Progenitor cell of endocrine pancreas (in vitro differentiated cells): ENCODE measurements around the gene KIF3C. TPM values are rescaled to one million over a fixed set of nuclear protein-coding genes. Genes with fewer than 3 reads are reported as not detected.

Experiments used
- DNase-seq: peaks from one replicate; pipeline ENCODE4 v3.0.0; 2021; ENCODE audit warnings: low spot score; ENCODE audit not compliant: unreplicated experiment
- H3K27ac Mint-ChIP-seq: 2 replicates; pipeline ENCODE4 v1.8.0; 2021; ENCODE audit warnings: mild to moderate bottlenecking, moderate library complexity, mixed read lengths
- H3K27me3 Mint-ChIP-seq: 2 replicates; pipeline ENCODE4 v1.8.0; 2021; ENCODE audit warnings: mixed read lengths
- H3K36me3 Mint-ChIP-seq: 2 replicates; pipeline ENCODE4 v1.8.0; 2022; ENCODE audit warnings: mixed read lengths; ENCODE audit not compliant: insufficient read depth
- H3K4me1 Mint-ChIP-seq: 2 replicates; pipeline ENCODE4 v1.8.0; 2021; ENCODE audit warnings: low read depth, mixed read lengths
- H3K4me3 Mint-ChIP-seq: 2 replicates; pipeline ENCODE4 v1.8.0; 2021; ENCODE audit warnings: low read depth, mild to moderate bottlenecking, moderate library complexity, mixed read lengths
- H3K9me3 Mint-ChIP-seq: 2 replicates; pipeline ENCODE4 v1.8.0; 2021; ENCODE audit warnings: low read depth, mixed read lengths
- CTCF ChIP-seq: fragments of 200-600 bp; sonication (generic); IDR thresholded peaks from one replicate; pipeline ENCODE4 v1.5.0; 2021; ENCODE audit warnings: antibody characterized with exemption, mild to moderate bottlenecking; ENCODE audit not compliant: unreplicated experiment
- total RNA-seq: library from RNA; stranded (reverse); gene quantifications from 2 replicates; pipeline ENCODE4 v1.2.1, GENCODE V29; 2021

The KIF3C gene
- total RNA-seq, 1 donor from 2014 or later = 42.3 TPM

GRCh38 chr2:25980951-25981350 is 1.3 kb downstream of the KIF3C start:
- Mint-ChIP-seq H3K27ac (peak overlapping the region; percentile 64), H3K9me3 (no peaks in the 10 kb centered on the region), H3K4me3 (peak overlapping the region; percentile 88), H3K4me1 (peaks cover 39% of the 10 kb centered on the region), H3K36me3 (peaks cover 6% of the 10 kb centered on the region), H3K27me3 (no peaks in the 10 kb centered on the region)
- no peak for TF ChIP-seq CTCF
- no peak for DNase-seq

GRCh38 chr2:25980076-25980887 is 2.0 kb downstream of the KIF3C start:
- TF ChIP-seq CTCF = no peak
- Mint-ChIP-seq H3K4me3 (peak overlapping the region; percentile 9), H3K27ac (no peak overlapping the region), H3K27me3 (no peaks in the 10 kb centered on the region), H3K4me1 (peaks cover 39% of the 10 kb centered on the region), H3K36me3 (peaks cover 7% of the 10 kb centered on the region), H3K9me3 (no peaks in the 10 kb centered on the region)
- DNase-seq = no peak

- DNase-seq = no peak
- H3K9me3 Mint-ChIP-seq = no peaks in the 10 kb centered on the region
- H3K27ac Mint-ChIP-seq = peak overlapping the region; percentile 18
- H3K36me3 Mint-ChIP-seq = peaks cover 9% of the 10 kb centered on the region
- peaks cover 39% of the 10 kb centered on the region for H3K4me1 Mint-ChIP-seq
- H3K4me3 Mint-ChIP-seq = peak overlapping the region; percentile 6
- H3K27me3 Mint-ChIP-seq = no peaks in the 10 kb centered on the region
- no peak for TF ChIP-seq CTCF
These were observed 3.3 kb downstream of the KIF3C start for GRCh38 chr2:25979001-25979400.

- H3K27ac Mint-ChIP-seq = no peak overlapping the region
- H3K4me1 Mint-ChIP-seq = peaks cover 36% of the 10 kb centered on the region
- DNase-seq = no peak
- no peaks in the 10 kb centered on the region for H3K27me3 Mint-ChIP-seq
- no peak for TF ChIP-seq CTCF
- no peak overlapping the region for H3K4me3 Mint-ChIP-seq
- no peaks in the 10 kb centered on the region for H3K9me3 Mint-ChIP-seq
- H3K36me3 Mint-ChIP-seq = peaks cover 9% of the 10 kb centered on the region
These were observed 4.5 kb downstream of the KIF3C start for GRCh38 chr2:25977768-25978167.

- H3K4me3 Mint-ChIP-seq = peak overlapping the region; percentile 1
- H3K27ac Mint-ChIP-seq = no peak overlapping the region
- H3K27me3 Mint-ChIP-seq = no peaks in the 10 kb centered on the region
- no peaks in the 10 kb centered on the region for H3K9me3 Mint-ChIP-seq
- H3K4me1 Mint-ChIP-seq = peaks cover 36% of the 10 kb centered on the region
- no peak for TF ChIP-seq CTCF
- H3K36me3 Mint-ChIP-seq = peaks cover 13% of the 10 kb centered on the region
- DNase-seq = no peak
These were observed 5.1 kb downstream of the KIF3C start for GRCh38 chr2:25976983-25977741.
